ENCODE measurements around the gene ACAP3.

The ACAP3 gene

DNA sequence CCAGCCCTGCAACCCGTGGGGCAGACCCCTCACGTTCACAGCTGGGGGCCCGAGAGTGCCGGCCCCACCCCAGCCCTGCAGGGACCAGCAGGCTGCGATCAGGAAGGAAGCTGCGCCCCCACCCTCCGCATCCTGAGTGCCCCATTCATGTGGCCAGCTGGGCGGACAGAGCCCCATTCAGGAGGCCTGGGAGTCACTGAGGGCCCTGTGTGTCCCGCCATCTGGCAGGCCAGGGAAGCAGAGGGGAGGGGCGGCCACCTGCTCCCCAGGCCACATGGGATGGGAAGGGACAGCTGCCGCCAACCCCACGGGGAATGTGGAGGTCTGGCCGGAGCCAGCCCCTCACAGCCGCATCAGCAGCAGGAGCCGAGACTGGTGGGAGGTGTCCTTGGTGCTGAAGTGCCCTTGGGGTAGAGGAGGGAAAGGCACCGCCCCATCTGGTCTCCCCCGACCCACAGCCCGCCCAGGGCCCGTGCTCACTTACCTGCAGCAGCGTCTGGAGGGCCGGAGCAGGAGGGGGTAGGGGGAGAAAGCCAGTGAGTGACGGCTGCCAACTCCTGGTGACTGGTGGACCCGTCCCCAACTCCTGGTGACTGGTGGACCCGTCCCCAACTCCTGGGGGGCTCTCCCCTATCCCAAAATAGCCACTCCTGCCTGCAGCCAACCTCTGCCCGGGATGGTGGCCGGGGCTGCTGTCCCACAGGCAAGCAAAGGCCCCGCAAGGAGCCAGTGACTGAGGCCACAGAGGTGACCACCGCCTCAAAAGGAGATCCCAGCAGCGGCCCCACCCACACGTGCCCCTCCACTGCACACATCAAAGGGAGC lies 8.7 kb downstream of the ACAP3 start:
- no peak for DNase-seq

DNA sequence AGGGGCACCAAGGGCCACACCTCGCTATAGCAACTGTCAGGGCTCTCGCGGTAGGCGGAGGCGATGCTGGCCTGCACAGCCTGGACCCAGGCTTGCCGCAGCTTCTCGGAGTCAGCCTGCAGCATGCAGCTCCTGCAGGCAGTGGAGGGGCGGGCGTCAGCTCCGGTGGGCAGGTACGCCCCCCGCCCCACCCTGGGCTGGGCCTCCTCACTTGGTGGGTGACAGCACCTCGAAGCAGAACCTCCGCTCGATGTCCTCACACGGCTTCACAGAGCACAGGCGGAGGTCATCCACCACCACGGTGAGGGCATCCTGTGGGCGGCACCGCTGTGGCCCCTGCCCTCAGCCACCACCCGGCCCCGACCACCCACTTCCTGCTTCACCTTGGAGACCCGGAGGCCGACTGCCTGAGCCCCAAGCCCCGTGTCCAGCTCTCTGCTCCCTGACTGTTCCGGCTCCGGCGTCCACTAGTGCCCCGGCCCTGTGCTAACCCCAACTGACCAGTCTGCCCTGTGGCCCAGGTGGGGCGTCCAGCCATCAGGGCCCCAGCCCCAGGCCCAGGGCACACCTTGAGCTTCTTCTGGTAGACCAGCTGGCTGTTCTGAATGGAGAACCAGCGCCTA lies 9.8 kb downstream of the ACAP3 start:
- no peak for DNase-seq

GRCh38 chr1:1296070-1297061 lies 11.4 kb downstream of the ACAP3 start:
- DNase-seq, result no peak

DNA sequence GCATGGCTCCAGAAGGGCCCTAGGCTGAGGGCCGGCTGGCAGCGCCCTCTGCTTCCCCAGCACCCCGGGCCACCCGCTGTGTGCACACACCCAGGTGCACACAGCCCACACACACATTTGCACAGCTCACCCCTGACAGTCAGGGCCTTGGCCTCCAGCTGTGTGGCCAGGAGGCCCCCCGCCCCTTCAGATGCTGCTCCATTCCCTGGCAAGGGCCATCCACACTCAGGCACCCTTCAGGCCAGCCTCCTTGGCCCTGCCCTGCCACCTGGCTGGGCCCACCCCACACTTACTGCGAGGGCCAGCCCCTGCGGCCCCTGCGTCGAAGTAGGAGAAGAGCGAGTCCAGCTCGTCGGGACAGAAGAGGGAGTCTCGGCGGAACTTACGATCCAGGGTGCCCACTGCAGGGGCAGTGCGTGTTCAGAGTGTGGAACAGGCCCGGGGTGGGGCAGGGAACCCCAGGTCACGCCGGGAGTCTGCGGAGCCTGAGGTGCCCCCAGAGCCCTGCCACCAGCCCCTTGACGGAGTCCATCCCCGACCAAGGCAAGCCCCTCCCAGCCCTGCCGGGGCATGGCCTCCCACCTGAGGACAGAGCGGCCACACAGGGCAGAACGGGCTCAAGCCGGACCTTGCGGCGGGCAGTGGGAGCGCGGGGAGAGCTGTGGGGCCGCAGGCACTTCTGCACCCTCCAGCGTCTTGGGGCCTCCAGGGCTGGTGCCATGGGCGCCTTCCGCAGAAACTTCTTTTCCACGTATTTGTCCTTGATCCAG lies 12.4 kb downstream of the ACAP3 start:
- DNase-seq, result no peak

- no peak for DNase-seq
Observed at GRCh38 chr1:1294250-1294890, 13.4 kb downstream of the ACAP3 start.

GRCh38 chr1:1293263-1294249 lies 14.2 kb downstream of the ACAP3 start:
- DNase-seq, result no peak

DNA sequence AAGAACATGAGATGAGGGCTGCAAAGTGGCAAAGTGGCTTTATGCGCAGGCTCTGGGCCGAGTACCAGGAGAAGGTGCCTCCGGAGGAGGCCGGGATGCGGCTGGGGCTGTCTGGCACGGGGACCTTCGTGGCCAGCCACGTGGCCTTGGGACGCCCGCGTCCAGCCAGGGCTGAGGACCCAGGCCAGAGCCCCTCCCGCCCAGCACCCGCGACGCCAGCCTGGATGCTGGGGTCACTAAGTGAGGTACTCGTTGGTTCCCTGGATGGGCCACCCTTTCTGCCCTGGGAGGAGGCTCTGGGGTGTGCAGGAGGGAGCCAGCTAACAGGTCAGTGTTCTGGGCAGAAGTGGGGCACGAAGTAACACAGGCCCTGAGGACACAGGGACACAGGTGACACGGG lies 14.9 kb downstream of the ACAP3 start:
- no peak for DNase-seq

DNA sequence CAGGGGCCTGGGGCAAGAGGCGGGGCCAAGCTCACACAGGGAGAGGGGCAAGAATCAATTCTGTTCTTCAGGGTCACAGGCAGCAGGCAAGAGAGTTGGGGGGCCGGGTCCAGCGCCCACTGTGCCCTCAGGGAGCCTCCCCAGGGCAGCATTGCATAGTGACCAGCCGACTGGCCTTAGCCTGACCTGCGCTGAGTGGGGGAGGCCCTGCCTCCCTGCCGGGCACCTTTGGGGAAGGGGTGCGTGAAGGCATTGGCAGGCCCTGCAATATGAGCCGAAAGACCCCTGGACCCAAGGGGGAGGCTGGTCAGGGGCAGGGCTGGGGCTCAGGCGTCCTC lies 15.3 kb downstream of the ACAP3 start:
- DNase-seq, result no peak

DNA sequence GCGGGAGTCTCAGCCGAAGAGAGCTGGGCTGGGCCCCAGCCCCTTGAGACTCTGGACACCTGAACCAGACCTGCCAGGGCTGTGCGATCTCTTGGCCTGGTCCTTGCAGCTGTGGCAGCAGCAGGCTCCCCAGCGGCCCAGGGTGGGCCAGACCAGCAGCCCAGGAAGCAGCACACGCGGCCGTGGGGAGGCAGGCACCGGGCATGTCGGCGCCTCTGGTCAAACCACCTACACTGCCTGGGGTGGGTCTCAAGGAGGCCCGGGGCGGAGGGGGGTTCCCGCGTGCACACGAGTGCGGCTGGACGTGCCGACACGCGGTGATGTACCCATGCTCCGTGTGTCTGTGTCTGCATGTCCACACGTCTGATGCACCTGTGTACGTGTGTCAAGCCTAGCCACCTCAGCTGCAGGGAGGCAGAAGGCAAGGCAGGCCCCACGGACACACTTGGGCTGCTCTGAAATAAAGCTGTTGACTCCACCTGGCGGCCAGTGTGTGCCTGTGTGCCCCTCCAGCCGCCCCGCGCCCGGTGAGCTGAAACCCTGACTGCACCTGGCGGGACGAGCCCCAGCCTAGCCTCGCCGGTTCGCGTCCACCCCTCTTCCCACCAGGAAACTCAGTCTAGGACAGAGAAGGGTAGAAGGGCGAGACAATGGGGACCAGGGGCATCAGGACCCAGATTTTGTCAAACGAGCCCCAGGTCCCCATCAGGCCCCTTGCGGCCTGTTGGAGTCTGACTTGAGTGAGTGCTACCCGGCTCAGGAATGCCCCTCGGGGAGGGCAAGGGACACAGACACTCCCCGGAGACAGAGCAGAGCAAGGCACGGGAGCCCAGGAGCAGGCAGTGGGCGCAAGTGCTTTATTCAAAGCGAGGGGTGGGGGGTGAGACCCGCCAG lies 15.9 kb downstream of the ACAP3 start:
- peak; percentile 73 for DNase-seq

GRCh38 chr1:1291023-1291528 lies 16.7 kb downstream of the ACAP3 start:
- DNase-seq, result no peak

DNA sequence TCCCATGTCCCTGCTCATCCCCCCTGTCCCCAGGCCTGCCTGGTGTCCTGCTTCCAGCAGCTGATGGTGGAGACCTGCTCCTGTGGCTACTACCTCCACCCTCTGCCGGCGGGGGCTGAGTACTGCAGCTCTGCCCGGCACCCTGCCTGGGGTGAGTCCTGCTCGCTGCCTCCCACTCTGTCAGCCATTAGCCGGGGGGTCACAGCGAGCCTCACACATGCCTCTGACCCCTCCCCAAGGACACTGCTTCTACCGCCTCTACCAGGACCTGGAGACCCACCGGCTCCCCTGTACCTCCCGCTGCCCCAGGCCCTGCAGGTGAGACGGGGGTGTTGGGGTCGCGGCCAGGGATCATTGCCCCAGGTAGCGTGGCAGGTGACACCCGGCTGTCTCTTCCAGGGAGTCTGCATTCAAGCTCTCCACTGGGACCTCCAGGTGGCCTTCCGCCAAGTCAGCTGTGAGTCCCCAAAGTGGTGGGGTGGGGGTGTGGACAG lies 17.4 kb downstream of the ACAP3 start:
- DNase-seq, result peak; percentile 76

DNA sequence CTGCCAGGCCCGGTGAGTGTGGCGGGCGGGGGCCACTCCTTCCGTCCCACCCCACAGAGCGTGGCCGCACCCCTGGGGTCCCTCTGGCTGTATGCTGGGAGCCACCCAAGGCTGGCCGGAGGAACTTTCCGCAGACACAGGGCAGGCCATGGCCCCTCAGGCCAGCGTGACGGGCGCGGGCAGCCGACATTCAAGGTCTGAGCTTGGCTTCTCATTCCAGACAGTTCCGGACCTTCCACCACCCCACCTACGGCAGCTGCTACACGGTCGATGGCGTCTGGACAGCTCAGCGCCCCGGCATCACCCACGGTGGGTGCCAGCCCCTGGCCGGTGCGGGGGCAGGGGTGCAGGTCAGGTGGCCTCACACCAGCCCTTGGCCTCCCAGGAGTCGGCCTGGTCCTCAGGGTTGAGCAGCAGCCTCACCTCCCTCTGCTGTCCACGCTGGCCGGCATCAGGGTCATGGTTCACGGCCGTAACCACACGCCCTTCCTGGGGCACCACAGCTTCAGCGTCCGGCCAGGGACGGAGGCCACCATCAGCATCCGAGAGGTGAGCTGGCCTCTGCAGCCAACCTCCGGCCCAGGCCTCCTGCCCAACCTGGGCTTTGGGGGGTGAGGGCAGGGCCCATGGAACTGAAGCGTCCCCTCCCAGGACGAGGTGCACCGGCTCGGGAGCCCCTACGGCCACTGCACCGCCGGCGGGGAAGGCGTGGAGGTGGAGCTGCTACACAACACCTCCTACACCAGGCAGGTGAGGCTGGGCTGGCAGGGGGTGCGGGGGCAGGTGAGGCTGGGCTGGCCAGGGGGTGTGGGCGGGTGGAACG lies 20.2 kb downstream of the ACAP3 start:
- DNase-seq, result no peak

DNA sequence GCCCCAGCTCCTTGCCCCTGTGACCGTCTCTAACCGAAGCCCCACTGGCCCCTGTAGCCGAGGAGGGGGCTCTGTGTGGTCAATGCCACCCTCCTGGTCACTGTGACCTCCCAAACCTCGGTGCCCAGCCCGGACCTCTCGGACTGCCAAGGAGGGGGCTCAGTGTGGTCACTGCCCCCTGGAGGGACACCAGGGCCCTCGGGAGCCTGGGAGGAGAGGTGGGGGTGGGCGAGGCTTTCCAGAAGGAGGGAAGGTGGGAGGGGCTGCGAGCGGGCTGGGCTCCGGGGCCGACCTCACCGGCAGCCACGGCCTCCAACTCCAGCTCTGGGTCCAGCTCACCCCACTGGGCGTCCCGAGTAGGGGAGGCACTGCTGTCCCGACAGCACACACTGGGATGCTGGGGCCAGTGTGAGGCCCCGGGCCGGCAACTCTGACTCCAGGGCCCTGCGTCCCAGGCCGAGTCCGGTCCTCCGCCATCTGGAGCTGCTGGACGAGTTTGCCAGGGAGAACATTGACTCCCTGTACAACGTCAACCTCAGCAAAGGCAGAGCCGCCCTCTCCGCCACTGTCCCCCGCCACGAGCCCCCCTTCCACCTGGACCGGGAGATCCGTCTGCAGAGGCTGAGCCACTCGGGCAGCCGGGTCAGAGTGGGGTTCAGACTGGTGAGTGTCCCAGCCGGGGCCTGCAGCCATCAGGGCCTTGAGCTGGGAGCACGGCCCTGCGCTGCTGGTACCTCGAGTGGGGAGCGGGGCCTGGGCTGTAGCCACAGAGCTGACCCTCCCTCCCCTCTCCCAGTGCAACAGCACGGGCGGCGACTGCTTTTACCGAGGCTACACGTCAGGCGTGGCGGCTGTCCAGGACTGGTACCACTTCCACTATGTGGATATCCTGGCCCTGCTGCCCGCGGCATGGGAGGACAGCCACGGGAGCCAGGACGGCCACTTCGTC lies 21.1 kb downstream of the ACAP3 start:
- no peak for DNase-seq

DNA sequence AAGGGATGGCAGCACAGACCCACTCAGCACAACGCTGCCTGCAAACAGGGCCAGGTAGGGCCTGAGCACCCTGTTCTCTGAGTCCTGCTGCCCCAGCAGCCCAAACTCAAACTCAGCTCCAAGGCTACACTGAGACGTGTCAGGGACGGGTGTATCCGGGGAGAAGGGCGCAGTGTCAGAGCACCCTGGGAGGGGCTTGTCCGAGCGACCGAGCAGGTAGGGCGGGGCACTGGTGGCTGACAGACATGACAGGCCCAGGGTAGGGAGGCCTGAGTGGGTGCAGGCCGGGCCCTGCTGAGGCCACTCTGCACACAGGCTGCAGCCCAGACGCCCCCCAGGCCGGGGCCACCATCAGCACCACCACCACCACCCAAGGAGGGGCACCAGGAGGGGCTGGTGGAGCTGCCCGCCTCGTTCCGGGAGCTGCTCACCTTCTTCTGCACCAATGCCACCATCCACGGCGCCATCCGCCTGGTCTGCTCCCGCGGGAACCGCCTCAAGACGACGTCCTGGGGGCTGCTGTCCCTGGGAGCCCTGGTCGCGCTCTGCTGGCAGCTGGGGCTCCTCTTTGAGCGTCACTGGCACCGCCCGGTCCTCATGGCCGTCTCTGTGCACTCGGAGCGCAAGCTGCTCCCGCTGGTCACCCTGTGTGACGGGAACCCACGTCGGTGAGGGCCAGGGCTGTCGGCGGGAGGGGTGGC lies 22.0 kb downstream of the ACAP3 start:
- DNase-seq, result no peak

GRCh38 chr1:1285102-1285571 lies 22.6 kb downstream of the ACAP3 start:
- no peak for DNase-seq

All from CD4-positive, alpha-beta T cell treated with Interleukin-10 for 1 hour (primary cell).